Spleen (tissue), 11 donors: ENCODE measurements around the gene JDP2. TPM values are rescaled to one million over a fixed set of nuclear protein-coding genes. Genes with fewer than 3 reads are reported as not detected.
A peak's percentile ranks its signal among the peaks of the same experiment; 100 is the strongest.

ENCODE experiments used
- DNase-seq: peaks from one replicate; pipeline ENCODE4 v3.0.0-alpha.2; 2020
- H3K27ac ChIP-seq, 8 donors: fragments of 200-600 bp; sonication (generic) in 7 of 8; 1 replicate in 4 of 8; 2 replicates in 4 of 8; pipeline versions ENCODE4 v1.5.0 to v1.8.0; 2016 to 2021; ENCODE audit warnings: inconsistent platforms in 4 of 8, mild to moderate bottlenecking in 4 of 8, moderate library complexity in 1 of 8
- H3K27me3 ChIP-seq, 7 donors: fragments of 200-600 bp; sonication (generic) in 6 of 7; replicated peaks in 1 of 7; 1 replicate in 4 of 7; 2 replicates in 3 of 7; pipeline versions ENCODE4 v1.5.0 to v1.8.0; 2016 to 2021; ENCODE audit warnings: inconsistent platforms in 3 of 7, mild to moderate bottlenecking in 1 of 7
- H3K36me3 ChIP-seq, 6 donors: fragments of 200-600 bp; sonication (generic) in 5 of 6; 1 replicate in 4 of 6; 2 replicates in 2 of 6; pipeline versions ENCODE4 v1.5.0 to v1.8.0; 2016 to 2021; ENCODE audit warnings: inconsistent platforms in 2 of 6
- H3K4me1 ChIP-seq, 6 donors: fragments of 200-600 bp; sonication (generic) in 5 of 6; 1 replicate in 3 of 6; 2 replicates in 3 of 6; pipeline versions ENCODE4 v1.5.0 to v1.8.0; 2016 to 2021; ENCODE audit warnings: inconsistent platforms in 3 of 6
- H3K4me3 ChIP-seq, 8 donors: fragments of 200-600 bp; sonication (generic) in 7 of 8; 1 replicate in 4 of 8; 2 replicates in 4 of 8; pipeline versions ENCODE4 v1.5.0 to v1.8.0; 2016 to 2021; ENCODE audit warnings: inconsistent platforms in 4 of 8, mild to moderate bottlenecking in 4 of 8, moderate library complexity in 2 of 8
- H3K9me3 ChIP-seq, 8 donors: fragments of 200-600 bp; sonication (generic) in 7 of 8; 1 replicate in 4 of 8; 2 replicates in 4 of 8; pipeline versions ENCODE4 v1.5.0 to v1.8.0; 2016 to 2021; ENCODE audit warnings: inconsistent platforms in 4 of 8
- POLR2A ChIP-seq, 3 donors: fragments of 450-650 bp; IDR thresholded peaks; one replicate each; pipeline ENCODE4 v1.5.1; 2017; ENCODE audit warnings: antibody characterized with exemption in 3 of 3, mild to moderate bottlenecking in 1 of 3
- POLR2AphosphoS5 ChIP-seq, 3 donors: sonication (generic); formaldehyde crosslinking; IDR thresholded peaks; one replicate each; pipeline ENCODE4 v1.5.1; 2017; ENCODE audit warnings: antibody characterized with exemption in 3 of 3
- WGBS, 5 donors: extraction: QIAGEN DNeasy Blood & Tissue Kit in 3 of 5; methylation state at CpG; one replicate each; pipeline versions ENCODE4 v1.1.5 to v1.1.7; 2013 to 2018; 5-methylcytosine and 5-hydroxymethylcytosine counted together
- intact Hi-C: fragments of 100-400 bp; cut with DNase I; formaldehyde crosslinking; loops from one replicate; pipeline ENCODE4 v1.15.0; 2023; ENCODE audit warnings: low total_unique reads
- polyA plus RNA-seq, 3 donors: library from polyadenylated mRNA; stranded (reverse); fragments of 200-250 nt; gene quantifications; one replicate each; pipeline ENCODE4 v1.2.1, GENCODE V29; 2013
- total RNA-seq, 7 donors: library from RNA; depleted of rRNA in 3 of 7; stranded (reverse); fragments of >200 nt in 3 of 7; fragmentation: NEBNext Ultra II Directional in 4 of 7; extraction: Animal tissue kit (Norgen Biotek cat#: 25700) in 4 of 7; gene quantifications; one replicate each; pipeline versions ENCODE4 v1.1.0 to v1.2.1, GENCODE V29; 2016 to 2021
- TF ChIP-seq, protein P1 (sequence below), 11 experiments: fragments of 200-600 bp in 7 of 11; fragments of 450-650 bp in 4 of 11; sonication (generic) in 4 of 11; IDR thresholded peaks in 8 of 11; conservative IDR thresholded peaks in 3 of 11; 1 replicate in 7 of 11; 2 replicates in 4 of 11; pipeline versions ENCODE4 v1.4.0 to v1.8.0; 2016 to 2021; ENCODE audit warnings: antibody characterized with exemption in 11 of 11, inconsistent platforms in 4 of 11, mild to moderate bottlenecking in 1 of 11
- donor health status: healthy with polysubstance abuse.
- donor health status: DM: no; HTN: no; CAD: no; lungs with moderate emphysema.
- donor health status: DM: no; HTN: no; CAD: no.
- donor health status: Bipolar disorder and iron deficiency.
- donor health status: healthy.
- donor health status: DM: no; HTN: no; CAD: no.
- donor health status: DM: yes; HTN: yes; CAD: no.

The JDP2 gene
- total and polyA plus RNA-seq, 10 donors = 18.2 to 144 (median 91.8) TPM

DNA sequence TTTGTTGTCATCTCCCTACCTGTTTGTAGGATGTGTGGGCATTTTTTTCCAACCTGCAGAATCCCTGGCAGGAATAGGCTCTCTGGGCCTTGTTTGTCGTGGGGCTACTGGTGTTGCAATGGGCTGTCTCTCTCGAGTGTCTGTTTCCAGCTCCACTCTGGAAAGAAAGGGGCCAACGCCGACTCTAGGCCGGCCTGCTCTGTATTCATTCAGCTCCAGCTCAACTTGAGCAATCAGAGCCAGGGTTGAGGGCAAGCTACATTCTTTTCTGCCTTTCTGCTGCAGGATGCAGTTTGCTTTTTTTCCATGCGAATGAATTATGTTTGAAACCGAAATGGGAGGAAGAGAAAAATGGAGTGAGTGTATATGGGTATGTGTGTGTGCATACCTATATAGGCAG is 2.3 kb downstream of the JDP2 start:
- intact Hi-C loops = no loop called here
- Histone ChIP-seq H3K4me3 (peak overlapping the region; percentile 2 to 87 (median 58)), H3K27ac (peak overlapping the region in 6 of 8 donors; percentile 79 to 94 (median 91)), H3K9me3 (no peaks in the 10 kb centered on the region), H3K4me1 (peaks cover 14 to 88% (median 63%) of the 10 kb centered on the region in 6 donors), H3K27me3 (peaks cover 0 to 14% (median 0%) of the 10 kb centered on the region in 7 donors), H3K36me3 (peaks cover 0 to 42% (median 12%) of the 10 kb centered on the region in 6 donors)
- TF ChIP-seq, protein P1, sequence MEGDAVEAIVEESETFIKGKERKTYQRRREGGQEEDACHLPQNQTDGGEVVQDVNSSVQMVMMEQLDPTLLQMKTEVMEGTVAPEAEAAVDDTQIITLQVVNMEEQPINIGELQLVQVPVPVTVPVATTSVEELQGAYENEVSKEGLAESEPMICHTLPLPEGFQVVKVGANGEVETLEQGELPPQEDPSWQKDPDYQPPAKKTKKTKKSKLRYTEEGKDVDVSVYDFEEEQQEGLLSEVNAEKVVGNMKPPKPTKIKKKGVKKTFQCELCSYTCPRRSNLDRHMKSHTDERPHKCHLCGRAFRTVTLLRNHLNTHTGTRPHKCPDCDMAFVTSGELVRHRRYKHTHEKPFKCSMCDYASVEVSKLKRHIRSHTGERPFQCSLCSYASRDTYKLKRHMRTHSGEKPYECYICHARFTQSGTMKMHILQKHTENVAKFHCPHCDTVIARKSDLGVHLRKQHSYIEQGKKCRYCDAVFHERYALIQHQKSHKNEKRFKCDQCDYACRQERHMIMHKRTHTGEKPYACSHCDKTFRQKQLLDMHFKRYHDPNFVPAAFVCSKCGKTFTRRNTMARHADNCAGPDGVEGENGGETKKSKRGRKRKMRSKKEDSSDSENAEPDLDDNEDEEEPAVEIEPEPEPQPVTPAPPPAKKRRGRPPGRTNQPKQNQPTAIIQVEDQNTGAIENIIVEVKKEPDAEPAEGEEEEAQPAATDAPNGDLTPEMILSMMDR (IDR thresholded peaks at IDR 0.05 in 8 of 11, conservative IDR thresholded peaks at IDR 0.05 in 3 of 11) = no peak
- no peak for TF ChIP-seq POLR2A (IDR thresholded peaks at IDR 0.05)
- no peak for TF ChIP-seq POLR2AphosphoS5 (IDR thresholded peaks at IDR 0.05)
- no peak for DNase-seq
- WGBS, 5 donors = 42 to 60% (median 51%) methylated on average over 7 of the region's 7 CpGs

DNA sequence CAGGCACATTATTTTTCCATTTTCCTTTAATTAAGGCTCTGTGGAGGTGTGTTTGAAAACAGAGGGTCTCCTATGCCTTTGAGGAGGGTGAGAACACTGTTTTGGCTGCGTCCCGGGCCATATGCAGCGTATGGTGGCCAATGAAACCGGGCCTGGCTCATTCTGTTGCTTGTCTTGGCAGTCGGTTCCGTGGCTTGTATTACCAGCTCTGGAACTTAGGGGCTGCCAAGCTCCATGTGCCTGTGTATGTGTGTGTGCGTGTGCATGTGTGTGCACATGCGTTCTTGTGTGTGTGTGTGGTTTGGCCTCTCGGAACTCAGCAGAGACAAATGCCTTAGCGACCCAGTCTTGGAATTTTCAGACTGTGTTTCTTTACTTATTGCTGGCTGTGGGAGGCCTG is 2.7 kb downstream of the JDP2 start:
- intact Hi-C loops = no loop called here
- H3K4me1 ChIP-seq = peaks cover 16 to 92% (median 67%) of the 10 kb centered on the region in 6 donors
- no peaks in the 10 kb centered on the region for H3K9me3 ChIP-seq
- no peak for DNase-seq
- TF ChIP-seq POLR2A (IDR thresholded peaks at IDR 0.05) (no peak), POLR2AphosphoS5 (IDR thresholded peaks at IDR 0.05) (peak in 2 of 3 donors; percentile 15 to 36)
- TF ChIP-seq, protein P1 (IDR thresholded peaks at IDR 0.05 in 8 of 11, conservative IDR thresholded peaks at IDR 0.05 in 3 of 11) = no peak
- peak overlapping the region; percentile 2 to 87 (median 58) for H3K4me3 ChIP-seq
- peak overlapping the region in 6 of 8 donors; percentile 79 to 94 (median 91) for H3K27ac ChIP-seq
- 56 to 73% (median 61%) methylated on average over 10 of the region's 10 CpGs for WGBS, 5 donors
- H3K27me3 ChIP-seq = peaks cover 0 to 14% (median 0%) of the 10 kb centered on the region in 7 donors
- peaks cover 0 to 46% (median 13%) of the 10 kb centered on the region in 6 donors for H3K36me3 ChIP-seq

DNA sequence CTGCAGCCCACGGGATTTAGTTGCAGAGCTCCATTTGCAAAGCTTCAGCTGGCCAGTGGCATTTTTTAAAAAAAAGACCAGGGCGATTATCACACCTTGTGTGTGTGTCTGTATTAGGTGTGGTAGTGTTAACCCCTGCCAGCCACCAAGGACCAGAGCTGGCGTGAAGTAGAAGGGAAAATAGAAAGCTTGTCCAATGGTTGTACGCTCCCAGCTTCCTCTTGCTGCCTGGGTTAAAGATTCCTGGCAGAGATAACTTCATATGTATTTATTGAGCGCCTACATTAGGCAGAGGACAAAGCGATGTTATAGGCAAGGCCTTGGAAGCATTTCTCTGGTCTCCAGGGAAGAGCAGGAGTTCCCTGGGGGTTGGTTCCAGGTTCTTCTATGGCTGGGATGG is 3.2 kb downstream of the JDP2 start:
- DNase-seq = no peak
- Histone ChIP-seq H3K36me3 (peaks cover 0 to 50% (median 13%) of the 10 kb centered on the region in 6 donors), H3K4me3 (peak overlapping the region in 7 of 8 donors; percentile 2 to 87 (median 59)), H3K27ac (peak overlapping the region in 7 of 8 donors; percentile 27 to 94 (median 90)), H3K9me3 (no peaks in the 10 kb centered on the region), H3K4me1 (peaks cover 20 to 93% (median 71%) of the 10 kb centered on the region in 6 donors), H3K27me3 (peaks cover 0 to 14% (median 0%) of the 10 kb centered on the region in 7 donors)
- TF ChIP-seq POLR2AphosphoS5 (IDR thresholded peaks at IDR 0.05) (no peak), POLR2A (IDR thresholded peaks at IDR 0.05) (no peak)
- TF ChIP-seq, protein P1 (IDR thresholded peaks at IDR 0.05 in 8 of 11, conservative IDR thresholded peaks at IDR 0.05 in 3 of 11) = no peak
- intact Hi-C loops = no loop called here
- 46 to 67% (median 62%) methylated on average over 6 of the region's 6 CpGs for WGBS, 5 donors

DNA sequence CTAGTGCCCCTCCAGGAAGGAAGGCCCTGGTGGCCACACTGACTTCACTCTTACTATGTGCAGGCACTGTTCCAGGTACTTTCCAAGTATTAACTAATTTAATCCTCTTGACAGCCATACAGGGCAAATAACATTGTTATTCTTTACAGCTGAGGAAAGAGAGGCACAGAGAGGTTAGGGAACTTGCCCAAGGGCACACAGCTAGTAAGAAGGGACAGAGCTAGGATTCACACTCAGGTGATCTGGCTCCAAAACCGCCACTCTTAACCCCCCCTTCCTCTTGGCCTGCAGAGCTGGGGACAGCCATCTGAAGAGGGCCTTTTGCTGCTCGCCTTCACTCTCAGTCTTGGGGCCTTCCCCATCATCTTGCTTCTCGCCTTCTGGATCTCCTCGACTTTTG is 4.0 kb downstream of the JDP2 start:
- no peak for TF ChIP-seq POLR2A (IDR thresholded peaks at IDR 0.05)
- TF ChIP-seq, protein P1 (IDR thresholded peaks at IDR 0.05 in 8 of 11, conservative IDR thresholded peaks at IDR 0.05 in 3 of 11) = peak in 1 of 11 experiments; percentile 3
- peak in 1 of 3 donors; percentile 50 for TF ChIP-seq POLR2AphosphoS5 (IDR thresholded peaks at IDR 0.05)
- H3K9me3 ChIP-seq = no peaks in the 10 kb centered on the region
- H3K36me3 ChIP-seq = peaks cover 0 to 59% (median 13%) of the 10 kb centered on the region in 6 donors
- H3K4me3 ChIP-seq = peak overlapping the region in 3 of 8 donors; percentile 62 to 87 (median 73)
- peaks cover 22 to 93% (median 73%) of the 10 kb centered on the region in 6 donors for H3K4me1 ChIP-seq
- peak overlapping the region in 7 of 8 donors; percentile 27 to 94 (median 90) for H3K27ac ChIP-seq
- 79 to 88% (median 81%) methylated on average over 4 of the region's 4 CpGs for WGBS, 5 donors
- intact Hi-C loops = no loop called here
- peaks cover 0 to 13% (median 0%) of the 10 kb centered on the region in 7 donors for H3K27me3 ChIP-seq
- DNase-seq = no peak
